PC-9 (cell line): Measurements from ENCODE around the gene SLCO1B1. TPM values are rescaled to one million over a fixed set of nuclear protein-coding genes. Genes with fewer than 3 reads are reported as not detected.
"Not testable (repeated sequence)": the region's sequence is repeated elsewhere in the genome, so short reads cannot be mapped to it uniquely, and the experiment has no call there.

Experiments used
- BruUV-seq: library from RNA; stranded (reverse); fragments of 400-500 nt; replicated peaks from 2 replicates; lab custom pipeline; 2021; lab: Mats Ljungman, UMichigan
- CTCF ChIA-PET: fragments of 300-600 bp; sonication (Branson Sonifier 250); formaldehyde crosslinking; loops from one replicate; lab custom pipeline; 2022; ENCODE audit warnings: antibody characterized with exemption; lab: Charles Lee
- POLR2A ChIA-PET: fragments of 300-600 bp; sonication (Branson Sonifier 250); formaldehyde crosslinking; loops from one replicate; lab custom pipeline; 2022; ENCODE audit warnings: antibody characterized with exemption; ENCODE audit not compliant: unreplicated experiment; lab: Charles Lee
- DNase-seq, 2 experiments: peaks; one replicate each; pipeline versions ENCODE4 v3.0.0 to v3.0.0-alpha.2; 2015 to 2022; ENCODE audit warnings: mixed read lengths in 1 of 2
- H2AFZ ChIP-seq: fragments of 200-600 bp; sonication (generic); 2 replicates; pipeline ENCODE4 v1.8.1; 2017; ENCODE audit warnings: antibody characterized with exemption
- H3F3A ChIP-seq: fragments of 200-600 bp; sonication (generic); 2 replicates; pipeline ENCODE4 v1.8.1; 2017; ENCODE audit warnings: antibody characterized with exemption, mild to moderate bottlenecking, low read depth; ENCODE audit not compliant: insufficient read depth
- H3K27ac ChIP-seq: fragments of 200-600 bp; sonication (generic); 2 replicates; pipeline ENCODE4 v1.6.1; 2016; ENCODE audit warnings: mixed run types
- H3K27me3 ChIP-seq: fragments of 200-600 bp; sonication (generic); 2 replicates; pipeline ENCODE4 v1.6.1; 2016; ENCODE audit warnings: low read depth, mixed run types; ENCODE audit not compliant: insufficient read depth
- H3K36me3 ChIP-seq: fragments of 200-600 bp; sonication (generic); 2 replicates; pipeline ENCODE4 v1.6.1; 2016; ENCODE audit warnings: low read depth, mixed run types
- H3K4me1 ChIP-seq: fragments of 200-600 bp; sonication (generic); replicated peaks from 2 replicates; pipeline ENCODE4 v1.6.1; 2016; ENCODE audit warnings: mixed run types; ENCODE audit not compliant: insufficient read depth
- H3K4me2 ChIP-seq: fragments of 200-600 bp; sonication (generic); 2 replicates; pipeline ENCODE4 v1.6.1; 2017; ENCODE audit warnings: mixed run types
- H3K4me3 ChIP-seq: fragments of 200-600 bp; sonication (generic); 2 replicates; pipeline ENCODE4 v1.6.1; 2016; ENCODE audit warnings: mixed run types
- H3K79me2 ChIP-seq: fragments of 200-600 bp; sonication (generic); 2 replicates; pipeline ENCODE4 v1.6.1; 2017; ENCODE audit warnings: low read depth, mixed run types
- H3K9me2 ChIP-seq: fragments of 200-600 bp; sonication (generic); 2 replicates; pipeline ENCODE4 v1.8.1; 2017; ENCODE audit warnings: mild to moderate bottlenecking; ENCODE audit not compliant: insufficient read depth
- H3K9me3 ChIP-seq: fragments of 200-600 bp; sonication (generic); 2 replicates; pipeline ENCODE4 v1.8.1; 2016; ENCODE audit warnings: low read depth; ENCODE audit not compliant: insufficient read depth
- H4K20me1 ChIP-seq: fragments of 200-600 bp; sonication (generic); 2 replicates; pipeline ENCODE4 v1.8.1; 2017; ENCODE audit not compliant: insufficient read depth
- CTCF ChIP-seq: fragments of 200-600 bp; sonication (generic); conservative IDR thresholded peaks from 2 replicates; pipeline ENCODE4 v1.6.1; 2017; ENCODE audit warnings: mixed run types, antibody characterized with exemption, mild to moderate bottlenecking, moderate library complexity
- EZH2 ChIP-seq: fragments of 200-600 bp; sonication (generic); IDR thresholded peaks from 2 replicates; pipeline ENCODE4 v1.8.0; 2017; ENCODE audit warnings: antibody characterized with exemption, low read depth
- intact Hi-C: fragments of 100-400 bp; cut with micrococcal nuclease; formaldehyde crosslinking; loops from one replicate; pipeline ENCODE4 v1.10.0; 2022; ENCODE audit not compliant: unreplicated experiment
- total RNA-seq: library from RNA; stranded (reverse); gene quantifications from 2 replicates; pipeline ENCODE4 v1.2.3, GENCODE V29; 2021

Gene SLCO1B1
- total RNA-seq, 1 experiment from 2014 or later = 0.50 TPM

- ChIA-PET POLR2A (no interaction called here), CTCF (interaction anchor here (0.6 kb wide), 1 partner anchor 16 kb away, joined by 4 read pairs; no protein-coding TSS in a partner anchor)
- DNase-seq = no peak
- TF ChIP-seq EZH2 (no peak), CTCF (no peak)
- intact Hi-C loops = no loop called here
- no peaks in the 10 kb centered on the region for H3K79me2 ChIP-seq
- no peak overlapping the region for H2AFZ ChIP-seq
- H3K9me3 ChIP-seq = no peaks in the 10 kb centered on the region
- no peaks in the 10 kb centered on the region for H3K4me1 ChIP-seq
- no peaks in the 10 kb centered on the region for H4K20me1 ChIP-seq
- no peaks in the 10 kb centered on the region for H3K27me3 ChIP-seq
- no peaks in the 10 kb centered on the region for H3K36me3 ChIP-seq
- H3K4me3 ChIP-seq = no peak overlapping the region
- H3K4me2 ChIP-seq = no peak overlapping the region
- H3K9me2 ChIP-seq = no peaks in the 10 kb centered on the region
- BruUV-seq = no TSS peak
- no peaks in the 10 kb centered on the region for H3F3A ChIP-seq
- no peak overlapping the region for H3K27ac ChIP-seq
Measured at GRCh38 chr12:21190016-21190415, 59.0 kb downstream of the SLCO1B1 start.

- BruUV-seq, H3K36me3 ChIP-seq, H3K27me3 ChIP-seq, H3K79me2 ChIP-seq, H4K20me1 ChIP-seq, H3K27ac ChIP-seq, H3K9me2 ChIP-seq, H3K4me1 ChIP-seq, CTCF ChIA-PET, intact Hi-C loops, H3F3A ChIP-seq, POLR2A ChIA-PET, H3K9me3 ChIP-seq: not testable (repeated sequence)
- H3K4me3 ChIP-seq = peak overlapping the region; percentile 65
- DNase-seq = peak; percentile 44 to 58
- H3K4me2 ChIP-seq = peak overlapping the region; percentile 84
- H2AFZ ChIP-seq = peak overlapping the region; percentile 91
Measured at GRCh38 chr12:21214433-21214832, 83.4 kb downstream of the SLCO1B1 start.

GRCh38 chr12:21219206-21219605 is 88.2 kb downstream of the SLCO1B1 start:
- H3K9me3 ChIP-seq = 0 out of 2 replicates have a peak, but pooled peaks cover 4% of the 10 kb centered on the region
- H3K4me3 ChIP-seq = no peak overlapping the region
- CTCF ChIA-PET = no interaction called here
- H3K4me1 ChIP-seq = peaks cover 8% of the 10 kb centered on the region
- H3K4me2 ChIP-seq = no peak overlapping the region
- no peaks in the 10 kb centered on the region; the same call in 1 of the 2 replicates for H3K9me2 ChIP-seq
- intact Hi-C loops = no loop called here
- no TSS peak for BruUV-seq
- no peaks in the 10 kb centered on the region for H3K79me2 ChIP-seq
- no peaks in the 10 kb centered on the region for H3F3A ChIP-seq
- no peak for DNase-seq
- POLR2A ChIA-PET = no interaction called here
- H4K20me1 ChIP-seq = no peaks in the 10 kb centered on the region
- no peak overlapping the region for H3K27ac ChIP-seq
- H3K36me3 ChIP-seq = no peaks in the 10 kb centered on the region
- no peaks in the 10 kb centered on the region for H3K27me3 ChIP-seq
- H2AFZ ChIP-seq = no peak overlapping the region
- TF ChIP-seq EZH2 (no peak), CTCF (no peak)

- CTCF ChIA-PET = no interaction called here
- no peak for TF ChIP-seq CTCF
- TF ChIP-seq EZH2 = no peak
- no peak for DNase-seq
- Histone ChIP-seq H4K20me1 (no peaks in the 10 kb centered on the region), H3K9me3 (0 out of 2 replicates have a peak, but pooled peaks cover 4% of the 10 kb centered on the region), H2AFZ (no peak overlapping the region), H3K4me1 (peaks cover 4% of the 10 kb centered on the region), H3K27me3 (no peaks in the 10 kb centered on the region), H3K36me3 (no peaks in the 10 kb centered on the region), H3K27ac (no peak overlapping the region), H3K4me3 (no peak overlapping the region), H3K9me2 (no peaks in the 10 kb centered on the region; the same call in 1 of the 2 replicates), H3K4me2 (no peak overlapping the region), H3K79me2 (no peaks in the 10 kb centered on the region), H3F3A (no peaks in the 10 kb centered on the region)
- BruUV-seq = no TSS peak
- POLR2A ChIA-PET = no interaction called here
- intact Hi-C loops = no loop called here
Measured at GRCh38 chr12:21220266-21220665, 89.3 kb downstream of the SLCO1B1 start.
